K562 (cell line): Measurements from ENCODE around the gene FBXL2. TPM values are rescaled to one million over a fixed set of nuclear protein-coding genes. Genes with fewer than 3 reads are reported as not detected.

Source experiments
- ATAC-seq: fragments of 200-7000 bp; cut with Tn5 transposase; 3 replicates; pipeline ENCODE4 v1.9.1; 2020; ENCODE audit warnings: moderate library complexity
- BruUV-seq: library from RNA; stranded (reverse); fragments of 400-500 nt; replicated peaks from 2 replicates; lab custom pipeline; 2021; lab: Mats Ljungman, UMichigan
- CTCF ChIA-PET: fragments of 300-600 bp; formaldehyde crosslinking; extraction: SDS; loops from one replicate; lab custom pipeline; 2021; ENCODE audit warnings: low intra/inter-chr PET ratio; lab: Yijun Ruan, JAX
- POLR2A ChIA-PET: fragments of 300-600, 350-650 bp; sonication (Branson Sonifier 250); formaldehyde crosslinking; extraction: SDS; loops from one replicate; lab custom pipeline; 2021; ENCODE audit warnings: antibody characterized with exemption, inconsistent platforms; lab: Yijun Ruan, JAX
- DNase-seq, 4 experiments: peaks; one replicate each; pipeline versions ENCODE4 v3.0.0 to v3.0.0-alpha.2; 2011 to 2018; ENCODE audit warnings: low spot score in 3 of 4, mixed read lengths in 3 of 4; ENCODE audit errors: extremely low read depth in 1 of 4
- FAIRE-seq: peaks from 2 replicates; lab custom pipeline; 2011; peaks lifted over from hg19 to GRCh38; lab: Jason Lieb, UNC
- H2AFZ ChIP-seq: 2 replicates; pipeline ENCODE4 v1.6.0; 2011; ENCODE audit warnings: low read depth, low read length, control low read depth, inconsistent platforms
- H3K27ac ChIP-seq: fragments of 200-600 bp; 3 replicates; pipeline ENCODE4 v1.8.0; 2011; ENCODE audit warnings: low read depth, mild to moderate bottlenecking, control low read depth, inconsistent platforms, low read length, moderate library complexity, mixed read lengths; ENCODE audit errors: extremely low read depth
- H3K27me3 ChIP-seq, 2 experiments: fragments of 300-600 bp in 1 of 2; 2 replicates in 1 of 2; 3 replicates in 1 of 2; pipeline versions ENCODE4 v1.6.0 to v1.8.0; 2011; ENCODE audit warnings: inconsistent platforms in 2 of 2, low read length in 2 of 2, mild to moderate bottlenecking in 1 of 2, mixed read lengths in 1 of 2, moderate library complexity in 1 of 2; ENCODE audit not compliant: control insufficient read depth in 2 of 2, insufficient read depth in 2 of 2
- H3K36me3 ChIP-seq: fragments of 300-600 bp; 3 replicates; pipeline ENCODE4 v1.8.0; 2011; ENCODE audit warnings: mild to moderate bottlenecking, low read length, inconsistent platforms; ENCODE audit not compliant: control insufficient read depth, insufficient read depth
- H3K4me1 ChIP-seq, 2 experiments: fragments of 200-600 bp in 1 of 2; replicated peaks in 1 of 2; 2 replicates in 1 of 2; 3 replicates in 1 of 2; pipeline versions ENCODE4 v1.5.1 to v1.8.0; 2011; ENCODE audit warnings: inconsistent platforms in 2 of 2, low read length in 2 of 2, mild to moderate bottlenecking in 1 of 2, mixed read lengths in 1 of 2, moderate library complexity in 1 of 2; ENCODE audit not compliant: control insufficient read depth in 2 of 2, insufficient read depth in 2 of 2
- H3K4me2 ChIP-seq: 2 replicates; pipeline ENCODE4 v1.6.1; 2011; ENCODE audit warnings: low read length, control low read depth, inconsistent platforms, mixed read lengths; ENCODE audit not compliant: insufficient read depth
- H3K4me3 ChIP-seq: fragments of 200-600 bp; sonication (generic), shearing (Covaris generic); 2 replicates; pipeline ENCODE4 v1.5.1; 2016; ENCODE audit warnings: control low read depth, inconsistent platforms
- H3K79me2 ChIP-seq: fragments of 200-600 bp; 3 replicates; pipeline ENCODE4 v1.8.0; 2011; ENCODE audit warnings: low read length, inconsistent platforms; ENCODE audit not compliant: control insufficient read depth, insufficient read depth
- H3K9ac ChIP-seq, 2 experiments: 2 replicates each; pipeline versions ENCODE4 v1.6.0 to v1.6.1; 2011; ENCODE audit warnings: low read depth in 2 of 2, low read length in 2 of 2, control low read depth in 1 of 2, inconsistent platforms in 1 of 2, mild to moderate bottlenecking in 1 of 2, mixed read lengths in 1 of 2; ENCODE audit not compliant: insufficient read depth in 1 of 2
- H3K9me1 ChIP-seq: one replicate; pipeline ENCODE4 v1.6.0; 2011; ENCODE audit warnings: inconsistent platforms, mild to moderate bottlenecking, low read length, moderate library complexity; ENCODE audit not compliant: control insufficient read depth, insufficient read depth
- H3K9me3 ChIP-seq: replicated peaks from 2 replicates; pipeline ENCODE4 v1.5.1; 2011; ENCODE audit warnings: low read depth, low read length, inconsistent platforms; ENCODE audit not compliant: control insufficient read depth, insufficient read depth
- H4K20me1 ChIP-seq: replicated peaks from 2 replicates; pipeline ENCODE4 v1.6.1; 2011; ENCODE audit warnings: low read length, inconsistent platforms, mixed read lengths; ENCODE audit not compliant: control insufficient read depth, insufficient read depth
- ELF2 ChIP-seq: fragments of 250-450 bp; sonication (Bioruptor Pico); IDR thresholded peaks from 2 replicates; pipeline ENCODE4 v1.5.0; 2021; ENCODE audit warnings: mild to moderate bottlenecking
- EZH2 ChIP-seq: IDR thresholded peaks from 2 replicates; pipeline ENCODE4 v1.6.1; 2012; ENCODE audit warnings: low read depth, mild to moderate bottlenecking, inconsistent platforms, low read length, borderline replicate concordance
- POLR2A ChIP-seq: fragments of 450-650 bp; conservative IDR thresholded peaks from 2 replicates; pipeline ENCODE4 v1.6.1; 2016
- POLR2G ChIP-seq: fragments of 200-400 bp; formaldehyde crosslinking; IDR thresholded peaks from 2 replicates; pipeline ENCODE4 v1.6.1; 2017; ENCODE audit warnings: low read depth, mild to moderate bottlenecking, antibody characterized with exemption, low read length, moderate library complexity
- SREBF2 ChIP-seq: sonication (generic); formaldehyde crosslinking; IDR thresholded peaks from 2 replicates; pipeline ENCODE4 v1.4.0; 2020; ENCODE audit warnings: mild to moderate bottlenecking, missing genetic modification reagents
- SRSF7 ChIP-seq: fragments of 200-400 bp; formaldehyde crosslinking; optimal IDR thresholded peaks from 2 replicates; pipeline ENCODE3; 2017; ENCODE audit warnings: mild to moderate bottlenecking, low read depth, low read length
- TSC22D4 ChIP-seq: fragments of 450-650 bp; IDR thresholded peaks from 2 replicates; pipeline ENCODE4 v1.6.1; 2016; ENCODE audit warnings: missing genetic modification characterization, missing biosample characterization, control low read depth
- ZNF263 ChIP-seq: sonication (generic); formaldehyde crosslinking; IDR thresholded peaks from 2 replicates; pipeline ENCODE4 v1.8.0; 2022; ENCODE audit warnings: mild to moderate bottlenecking, missing genetic modification reagents, borderline replicate concordance
- WGBS: fragments of 100-300 bp; shearing (Covaris generic); methylation state at CpG from one replicate; pipeline ENCODE4 v1.1.6; 2016; ENCODE audit warnings: low coverage, mixed read lengths; ENCODE audit not compliant: insufficient coverage; ENCODE audit errors: missing lambda C conversion rate; 5-methylcytosine and 5-hydroxymethylcytosine counted together
- in situ Hi-C: fragments of 300-500 bp; cut with MboI; formaldehyde crosslinking; loops from 4 replicates; pipeline ENCODE4 v1.15.0; 2018; ENCODE audit warnings: inconsistent platforms, mixed read lengths
- intact Hi-C: fragments of 100-400 bp; cut with micrococcal nuclease; formaldehyde crosslinking; loops from 2 replicates; pipeline ENCODE4 v1.14.2; 2022
- polyA plus RNA-seq, 8 experiments: library from polyadenylated mRNA; depleted of rRNA in 4 of 8; stranded (reverse) in 5 of 8; unstranded in 3 of 8; fragments of >200 nt; fragmentation: Nextera tagmentation in 2 of 8; fragmentation: Illumina TruSeq in 1 of 8; extraction: Ambion mirVana in 2 of 8; extraction: Trizol in 1 of 8; gene quantifications; 2 replicates each; pipeline versions ENCODE4 v1.2.1 to v1.2.3, GENCODE V29; 2011 to 2014; ENCODE audit warnings: inconsistent platforms in 1 of 8, missing spikeins in 1 of 8
- total RNA-seq, 7 experiments: library from RNA; depleted of rRNA in 6 of 7; stranded (reverse); fragments of >200 nt in 6 of 7; fragmentation: Illumina TruSeq in 2 of 7; extraction: Trizol in 2 of 7; gene quantifications; 2 replicates each; pipeline versions ENCODE4 v1.2.1 to v1.2.3, GENCODE V29; 2011 to 2021; ENCODE audit warnings: low replicate concordance in 1 of 7
- TF ChIP-seq, protein P1 (sequence below), 2 experiments: IDR thresholded peaks; 2 replicates each; pipeline ENCODE4 v1.6.1; 2012; ENCODE audit warnings: improper control_type of control experiment in 2 of 2, low read depth in 2 of 2, low read length in 2 of 2, borderline replicate concordance in 1 of 2
- TF ChIP-seq, protein P2 (sequence below): sonication (generic); formaldehyde crosslinking; IDR thresholded peaks from 2 replicates; pipeline ENCODE4 v1.8.1; 2022; ENCODE audit warnings: missing genetic modification reagents

FBXL2 gene
- total and polyA plus RNA-seq, 9 of the 15 experiments (the other 6 are each of a cell fraction or from before 2014, with no cell fraction given) = 1.3 to 6.9 (median 1.9) TPM

DNA sequence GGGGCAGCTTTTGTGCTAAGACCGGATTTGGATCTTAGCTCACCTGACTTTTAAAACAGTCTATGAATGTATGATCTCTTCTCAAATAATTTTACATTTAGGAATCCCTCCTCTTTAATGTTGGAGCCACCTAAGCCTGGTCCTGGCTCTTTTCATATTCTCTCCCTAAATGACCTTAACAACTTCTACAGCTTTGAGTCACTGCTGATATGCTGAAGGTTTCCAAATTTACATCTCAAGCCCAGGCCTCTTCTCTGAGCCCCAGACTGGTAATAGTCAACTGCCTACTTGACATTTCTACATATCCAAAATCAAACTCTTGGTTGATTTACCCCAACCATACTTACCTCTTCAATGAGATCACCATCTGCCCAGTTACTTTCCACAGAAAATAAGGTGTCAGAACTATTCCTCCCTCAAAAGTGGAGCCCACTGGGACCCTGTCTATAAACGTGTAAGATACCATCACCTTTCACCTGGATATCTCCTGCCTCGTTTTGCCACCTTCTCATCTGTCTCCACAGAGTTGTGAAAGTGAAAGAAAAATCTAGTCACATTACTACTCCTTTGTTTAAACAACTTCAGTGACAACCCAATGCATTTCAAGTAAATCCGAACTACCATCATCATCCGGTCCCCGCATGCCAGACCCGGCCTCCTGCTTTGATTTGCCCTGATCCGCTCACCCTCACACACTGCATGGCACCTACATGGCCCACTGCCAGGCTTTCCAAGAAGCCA is 114.2 kb downstream of the FBXL2 start:
- Histone ChIP-seq H3K4me3 (no peak overlapping the region), H2AFZ (no peak overlapping the region), H3K27ac (no peak overlapping the region), H4K20me1 (no peaks in the 10 kb centered on the region), H3K36me3 (peaks cover 92% of the 10 kb centered on the region), H3K9ac (no peak overlapping the region), H3K27me3 (no peaks in the 10 kb centered on the region), H3K9me3 (no peaks in the 10 kb centered on the region), H3K9me1 (no peaks in the 10 kb centered on the region), H3K79me2 (no peaks in the 10 kb centered on the region), H3K4me1 (0 out of 5 replicates have a peak, but pooled peaks cover 0 to 2% of the 10 kb centered on the region in 2 experiments), H3K4me2 (no peak overlapping the region)
- no peak for ATAC-seq
- in situ Hi-C loops (no loop called here), intact Hi-C loops (no loop called here)
- DNase-seq = no peak
- TF ChIP-seq POLR2A (0 out of 2 replicates have a peak, but pooled peaks have one; percentile 22), SRSF7 (no peak)
- CTCF ChIA-PET = no interaction called here
- WGBS = 83% methylated on average over 8 of the region's 8 CpGs
- no TSS peak for BruUV-seq
- FAIRE-seq = no peak
- POLR2A ChIA-PET = interaction anchor here (1.3 to 1.7 kb wide), 2 partner anchors 10 kb away, joined by 3 to 7 read pairs; no protein-coding TSS in a partner anchor

DNA sequence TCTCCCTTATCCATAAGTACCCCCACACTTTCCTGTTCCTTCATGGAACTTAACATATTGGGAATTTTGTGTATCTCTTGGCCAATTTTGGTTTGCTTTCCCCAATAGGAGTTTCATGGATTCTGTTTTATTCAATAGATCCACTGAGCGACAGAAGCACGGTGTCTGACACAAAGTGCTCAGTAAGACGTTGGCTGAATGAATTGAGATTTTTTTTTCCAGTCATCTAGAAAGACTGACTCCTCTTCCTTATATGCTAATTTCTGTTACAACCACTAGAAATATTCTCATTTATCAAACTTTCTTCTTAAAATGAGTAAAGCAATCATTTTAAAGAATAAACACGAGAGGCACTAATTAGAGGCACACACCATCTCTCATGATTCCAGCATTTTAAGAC is 114.9 kb downstream of the FBXL2 start:
- Histone ChIP-seq H3K4me1 (no peaks in the 10 kb centered on the region), H3K4me2 (no peak overlapping the region), H3K9me1 (no peaks in the 10 kb centered on the region), H3K27ac (no peak overlapping the region), H3K79me2 (no peaks in the 10 kb centered on the region), H3K9ac (no peak overlapping the region), H3K27me3 (no peaks in the 10 kb centered on the region), H4K20me1 (no peaks in the 10 kb centered on the region), H3K9me3 (no peaks in the 10 kb centered on the region), H2AFZ (no peak overlapping the region), H3K36me3 (peaks cover 92% of the 10 kb centered on the region), H3K4me3 (no peak overlapping the region)
- ATAC-seq (no peak), DNase-seq (no peak), FAIRE-seq (no peak)
- in situ Hi-C loops (no loop called here), intact Hi-C loops (no loop called here)
- BruUV-seq = no TSS peak
- 97% methylated on average over 4 of the region's 4 CpGs for WGBS
- POLR2A ChIA-PET = no interaction called here
- CTCF ChIA-PET = no interaction called here
- TF ChIP-seq, protein P1, sequence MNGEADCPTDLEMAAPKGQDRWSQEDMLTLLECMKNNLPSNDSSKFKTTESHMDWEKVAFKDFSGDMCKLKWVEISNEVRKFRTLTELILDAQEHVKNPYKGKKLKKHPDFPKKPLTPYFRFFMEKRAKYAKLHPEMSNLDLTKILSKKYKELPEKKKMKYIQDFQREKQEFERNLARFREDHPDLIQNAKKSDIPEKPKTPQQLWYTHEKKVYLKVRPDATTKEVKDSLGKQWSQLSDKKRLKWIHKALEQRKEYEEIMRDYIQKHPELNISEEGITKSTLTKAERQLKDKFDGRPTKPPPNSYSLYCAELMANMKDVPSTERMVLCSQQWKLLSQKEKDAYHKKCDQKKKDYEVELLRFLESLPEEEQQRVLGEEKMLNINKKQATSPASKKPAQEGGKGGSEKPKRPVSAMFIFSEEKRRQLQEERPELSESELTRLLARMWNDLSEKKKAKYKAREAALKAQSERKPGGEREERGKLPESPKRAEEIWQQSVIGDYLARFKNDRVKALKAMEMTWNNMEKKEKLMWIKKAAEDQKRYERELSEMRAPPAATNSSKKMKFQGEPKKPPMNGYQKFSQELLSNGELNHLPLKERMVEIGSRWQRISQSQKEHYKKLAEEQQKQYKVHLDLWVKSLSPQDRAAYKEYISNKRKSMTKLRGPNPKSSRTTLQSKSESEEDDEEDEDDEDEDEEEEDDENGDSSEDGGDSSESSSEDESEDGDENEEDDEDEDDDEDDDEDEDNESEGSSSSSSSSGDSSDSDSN (IDR thresholded peaks at IDR 0.05; ENCODE audit: borderline replicate concordance in 1 of 2, low read depth in 2 of 2, low read length in 2 of 2) = no peak
- TF ChIP-seq POLR2G (no peak), TSC22D4 (tag) (no peak), ELF2 (no peak), ZNF263 (no peak), SREBF2 (CRISPR knock-in tag) (no peak), EZH2 (no peak)
- TF ChIP-seq, protein P2, sequence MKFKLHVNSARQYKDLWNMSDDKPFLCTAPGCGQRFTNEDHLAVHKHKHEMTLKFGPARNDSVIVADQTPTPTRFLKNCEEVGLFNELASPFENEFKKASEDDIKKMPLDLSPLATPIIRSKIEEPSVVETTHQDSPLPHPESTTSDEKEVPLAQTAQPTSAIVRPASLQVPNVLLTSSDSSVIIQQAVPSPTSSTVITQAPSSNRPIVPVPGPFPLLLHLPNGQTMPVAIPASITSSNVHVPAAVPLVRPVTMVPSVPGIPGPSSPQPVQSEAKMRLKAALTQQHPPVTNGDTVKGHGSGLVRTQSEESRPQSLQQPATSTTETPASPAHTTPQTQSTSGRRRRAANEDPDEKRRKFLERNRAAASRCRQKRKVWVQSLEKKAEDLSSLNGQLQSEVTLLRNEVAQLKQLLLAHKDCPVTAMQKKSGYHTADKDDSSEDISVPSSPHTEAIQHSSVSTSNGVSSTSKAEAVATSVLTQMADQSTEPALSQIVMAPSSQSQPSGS (CRISPR knock-in tag) = no peak
